Breast epithelium (tissue), 4 donors: ENCODE results near the gene EPX. TPM values are rescaled to one million over a fixed set of nuclear protein-coding genes. Genes with fewer than 3 reads are reported as not detected.

Source experiments
- DNase-seq, 2 donors: peaks; one replicate each; pipeline ENCODE4 v3.0.0-alpha.2; 2019; ENCODE audit warnings: low spot score in 2 of 2
- H3K27ac ChIP-seq, 2 donors: fragments of 200-600 bp; sonication (generic) in 1 of 2; one replicate each; pipeline ENCODE4 v1.5.1; 2016 to 2019; ENCODE audit warnings: mild to moderate bottlenecking in 1 of 2
- H3K27me3 ChIP-seq, 2 donors: fragments of 200-600 bp; sonication (generic) in 1 of 2; one replicate each; pipeline versions ENCODE4 v1.5.1 to v1.6.0; 2017 to 2019; ENCODE audit warnings: control low read depth in 1 of 2, mild to moderate bottlenecking in 1 of 2
- H3K36me3 ChIP-seq: fragments of 200-600 bp; one replicate; pipeline ENCODE4 v1.5.1; 2019
- H3K4me1 ChIP-seq, 2 donors: fragments of 200-600 bp; sonication (generic); one replicate each; pipeline ENCODE4 v1.5.1; 2016 to 2019; ENCODE audit warnings: control low read depth in 1 of 2
- H3K4me3 ChIP-seq, 3 donors: fragments of 200-600 bp; sonication (generic); 1 replicate in 2 of 3; 2 replicates in 1 of 3; pipeline ENCODE4 v1.5.1; 2016 to 2019; ENCODE audit warnings: mild to moderate bottlenecking in 3 of 3, moderate library complexity in 2 of 3
- H3K9me3 ChIP-seq, 2 donors: fragments of 200-600 bp; sonication (generic) in 1 of 2; one replicate each; pipeline ENCODE4 v1.5.1; 2016 to 2019; ENCODE audit warnings: control low read depth in 1 of 2
- CTCF ChIP-seq, 3 donors: fragments of 450-650 bp; IDR thresholded peaks; one replicate each; pipeline ENCODE4 v1.5.1; 2016 to 2017; ENCODE audit warnings: antibody characterized with exemption in 3 of 3, mild to moderate bottlenecking in 3 of 3, moderate library complexity in 3 of 3
- POLR2A ChIP-seq: fragments of 450-650 bp; IDR thresholded peaks from one replicate; pipeline ENCODE4 v1.6.1; 2016; ENCODE audit warnings: antibody characterized with exemption, mild to moderate bottlenecking, moderate library complexity
- POLR2AphosphoS5 ChIP-seq, 3 donors: sonication (generic); formaldehyde crosslinking; IDR thresholded peaks; one replicate each; pipeline ENCODE4 v1.6.1; 2017; ENCODE audit warnings: antibody characterized with exemption in 3 of 3
- intact Hi-C: fragments of 100-400 bp; cut with DNase I; formaldehyde crosslinking; loops from one replicate; pipeline ENCODE4 v1.15.1; 2023; ENCODE audit warnings: low total_unique reads
- total RNA-seq, 3 donors: library from RNA; depleted of rRNA; stranded (reverse); fragments of >200 nt; gene quantifications; one replicate each; pipeline ENCODE4 v1.1.0, GENCODE V29; 2016

Gene EPX
- total RNA-seq, 3 donors from 2014 or later, result not detected

- no peak for DNase-seq
- H3K4me3 ChIP-seq, result no peak overlapping the region
- H3K27ac ChIP-seq, result no peak overlapping the region
- no peaks in the 10 kb centered on the region for H3K9me3 ChIP-seq
- TF ChIP-seq CTCF (IDR thresholded peaks at IDR 0.05) (no peak), POLR2A (no peak), POLR2AphosphoS5 (IDR thresholded peaks at IDR 0.05) (no peak)
- intact Hi-C loops, result no loop called here
- H3K36me3 ChIP-seq, result no peaks in the 10 kb centered on the region
- no peaks in the 10 kb centered on the region for H3K4me1 ChIP-seq
- H3K27me3 ChIP-seq, result peaks cover 0 to 10% of the 10 kb centered on the region in 2 donors
Measured at GRCh38 chr17:58246104-58246740, 53.7 kb downstream of the EPX start.

GRCh38 chr17:58246781-58247180 lies 54.3 kb downstream of the EPX start:
- TF ChIP-seq POLR2AphosphoS5 (IDR thresholded peaks at IDR 0.05), result no peak
- TF ChIP-seq POLR2A, result no peak
- TF ChIP-seq CTCF (IDR thresholded peaks at IDR 0.05), result no peak
- no peak overlapping the region for H3K4me3 ChIP-seq
- no peaks in the 10 kb centered on the region for H3K36me3 ChIP-seq
- intact Hi-C loops, result no loop called here
- no peaks in the 10 kb centered on the region for H3K9me3 ChIP-seq
- DNase-seq, result no peak
- H3K27me3 ChIP-seq, result peaks cover 0 to 6% of the 10 kb centered on the region in 2 donors
- H3K4me1 ChIP-seq, result no peaks in the 10 kb centered on the region
- H3K27ac ChIP-seq, result no peak overlapping the region

GRCh38 chr17:58247511-58248363 lies 55.2 kb downstream of the EPX start:
- Histone ChIP-seq H3K27me3 (peaks cover 0 to 6% of the 10 kb centered on the region in 2 donors), H3K36me3 (no peaks in the 10 kb centered on the region), H3K27ac (no peak overlapping the region), H3K4me1 (no peaks in the 10 kb centered on the region), H3K9me3 (no peaks in the 10 kb centered on the region), H3K4me3 (no peak overlapping the region)
- no peak for DNase-seq
- intact Hi-C loops, result no loop called here
- no peak for TF ChIP-seq CTCF (IDR thresholded peaks at IDR 0.05)
- no peak for TF ChIP-seq POLR2A
- no peak for TF ChIP-seq POLR2AphosphoS5 (IDR thresholded peaks at IDR 0.05)

GRCh38 chr17:58248955-58249269 lies 56.4 kb downstream of the EPX start:
- intact Hi-C loops, result no loop called here
- peaks cover 0 to 6% of the 10 kb centered on the region in 2 donors for H3K27me3 ChIP-seq
- H3K4me3 ChIP-seq, result peak overlapping the region in 2 of 3 donors; percentile 55 to 70
- H3K4me1 ChIP-seq, result no peaks in the 10 kb centered on the region
- TF ChIP-seq POLR2AphosphoS5 (IDR thresholded peaks at IDR 0.05), result no peak
- no peak for TF ChIP-seq POLR2A
- no peak for TF ChIP-seq CTCF (IDR thresholded peaks at IDR 0.05)
- no peak overlapping the region for H3K27ac ChIP-seq
- DNase-seq, result no peak
- H3K36me3 ChIP-seq, result no peaks in the 10 kb centered on the region
- H3K9me3 ChIP-seq, result no peaks in the 10 kb centered on the region
